Coronary artery (tissue), 2 donors: ENCODE measurements around the gene SYNPR.

Experiments
- DNase-seq: peaks from one replicate; pipeline ENCODE4 v3.0.0-alpha.2; 2017; ENCODE audit warnings: low spot score
- H3K27ac ChIP-seq, 2 donors: fragments of 200-600 bp; sonication (generic); one replicate each; pipeline ENCODE4 v1.5.1; 2016 to 2019
- H3K4me3 ChIP-seq: fragments of 200-600 bp; sonication (generic); 2 replicates; pipeline ENCODE4 v1.5.1; 2016; ENCODE audit warnings: mild to moderate bottlenecking, moderate library complexity
- TF ChIP-seq, protein P1 (sequence below): fragments of 200-600 bp; sonication (generic); IDR thresholded peaks from one replicate; pipeline ENCODE4 v1.5.1; 2019; ENCODE audit warnings: antibody characterized with exemption

SYNPR gene

DNA sequence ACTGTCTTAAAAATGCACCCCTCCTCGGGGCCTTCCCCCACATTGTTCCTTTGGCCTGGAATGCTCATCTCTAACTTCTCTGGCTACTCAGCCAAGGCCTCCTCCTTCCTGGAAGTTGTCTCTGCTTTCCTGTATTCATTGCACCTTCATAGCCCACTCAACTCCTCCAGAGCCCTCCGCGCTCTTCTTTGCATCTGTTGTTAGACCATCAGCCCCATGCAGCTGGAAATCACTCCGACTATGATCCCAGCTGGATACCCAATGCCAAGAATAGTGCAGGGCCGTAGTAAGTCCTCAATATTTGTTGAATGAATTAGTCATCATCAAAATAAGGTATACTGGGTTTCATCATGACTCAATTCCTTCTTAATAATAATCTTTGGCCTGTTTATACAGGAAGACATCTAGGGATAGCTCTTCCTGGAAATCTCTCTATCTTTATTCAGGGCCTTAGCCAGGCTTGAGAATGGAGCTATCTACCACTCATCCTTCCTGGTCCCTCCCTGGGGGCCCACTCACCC, 112.7 kb downstream of the SYNPR start:
- no peak overlapping the region for H3K4me3 ChIP-seq
- DNase-seq, result no peak
- H3K27ac ChIP-seq, result no peak overlapping the region
- TF ChIP-seq, protein P1, sequence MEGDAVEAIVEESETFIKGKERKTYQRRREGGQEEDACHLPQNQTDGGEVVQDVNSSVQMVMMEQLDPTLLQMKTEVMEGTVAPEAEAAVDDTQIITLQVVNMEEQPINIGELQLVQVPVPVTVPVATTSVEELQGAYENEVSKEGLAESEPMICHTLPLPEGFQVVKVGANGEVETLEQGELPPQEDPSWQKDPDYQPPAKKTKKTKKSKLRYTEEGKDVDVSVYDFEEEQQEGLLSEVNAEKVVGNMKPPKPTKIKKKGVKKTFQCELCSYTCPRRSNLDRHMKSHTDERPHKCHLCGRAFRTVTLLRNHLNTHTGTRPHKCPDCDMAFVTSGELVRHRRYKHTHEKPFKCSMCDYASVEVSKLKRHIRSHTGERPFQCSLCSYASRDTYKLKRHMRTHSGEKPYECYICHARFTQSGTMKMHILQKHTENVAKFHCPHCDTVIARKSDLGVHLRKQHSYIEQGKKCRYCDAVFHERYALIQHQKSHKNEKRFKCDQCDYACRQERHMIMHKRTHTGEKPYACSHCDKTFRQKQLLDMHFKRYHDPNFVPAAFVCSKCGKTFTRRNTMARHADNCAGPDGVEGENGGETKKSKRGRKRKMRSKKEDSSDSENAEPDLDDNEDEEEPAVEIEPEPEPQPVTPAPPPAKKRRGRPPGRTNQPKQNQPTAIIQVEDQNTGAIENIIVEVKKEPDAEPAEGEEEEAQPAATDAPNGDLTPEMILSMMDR, result no peak

DNA sequence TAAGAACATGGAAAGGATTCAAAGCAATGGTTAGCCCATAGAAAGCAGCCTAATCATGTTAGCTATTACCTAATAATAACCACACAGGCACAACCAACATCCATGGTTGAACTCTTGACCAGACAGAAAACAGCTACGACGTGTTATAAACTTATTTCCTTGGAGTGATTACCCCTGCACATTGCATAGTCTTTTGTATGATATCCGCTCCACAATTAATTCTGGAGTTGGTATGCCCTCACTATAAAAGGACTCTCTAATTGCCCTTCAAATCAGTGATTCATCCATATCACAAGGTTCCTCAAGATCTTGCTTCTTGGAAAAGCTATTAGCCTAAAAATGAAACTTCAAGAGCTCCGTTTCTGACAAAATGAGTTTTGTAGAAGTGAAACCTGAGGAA, 117.9 kb downstream of the SYNPR start:
- DNase-seq, result no peak
- Histone ChIP-seq H3K4me3 (no peak overlapping the region), H3K27ac (no peak overlapping the region)
- TF ChIP-seq, protein P1, result no peak

GRCh38 chr3:63400246-63400860, 122.2 kb downstream of the SYNPR start:
- Histone ChIP-seq H3K27ac (no peak overlapping the region), H3K4me3 (no peak overlapping the region)
- TF ChIP-seq, protein P1, result no peak
- no peak for DNase-seq

DNA sequence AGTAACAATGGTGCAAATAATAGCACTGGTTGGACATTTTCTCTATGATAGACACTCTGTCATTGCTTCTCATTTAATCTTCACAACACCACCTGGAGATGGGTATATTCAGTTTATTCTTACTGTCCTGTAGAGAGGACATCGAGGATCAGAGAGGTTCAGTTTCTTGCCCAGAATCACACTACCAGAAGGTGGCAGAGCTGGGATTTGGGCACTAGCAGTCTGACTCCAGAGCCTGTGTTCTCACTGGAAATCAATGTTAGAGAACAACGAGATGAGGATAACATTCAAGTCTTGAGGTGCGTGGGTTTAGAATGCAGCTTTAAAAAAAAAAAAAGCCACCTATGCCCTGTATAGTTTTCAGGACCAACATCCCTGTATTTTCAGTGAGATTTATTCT, 127.8 kb downstream of the SYNPR start:
- no peak for DNase-seq
- H3K4me3 ChIP-seq, result no peak overlapping the region
- TF ChIP-seq, protein P1, result no peak
- H3K27ac ChIP-seq, result no peak overlapping the region

DNA sequence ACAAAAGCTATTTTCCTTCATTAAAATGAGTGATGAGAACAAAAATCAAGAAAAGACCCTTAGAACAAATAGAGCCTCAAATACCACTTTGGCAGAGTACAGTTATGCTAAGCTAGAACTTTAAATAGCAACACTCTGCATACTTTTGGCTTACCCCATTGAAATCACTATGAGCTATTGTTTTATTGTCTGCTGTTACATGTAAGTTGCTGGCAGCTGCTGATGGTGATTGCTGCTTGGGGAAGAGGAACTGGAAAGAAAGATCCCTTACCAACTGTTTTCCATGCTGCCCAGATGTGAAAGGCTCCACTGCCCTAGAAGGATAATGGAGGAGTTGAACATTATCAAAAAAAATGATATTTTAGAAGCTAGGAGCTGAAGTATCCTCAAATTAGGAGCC, 135.4 kb downstream of the SYNPR start:
- no peak overlapping the region for H3K4me3 ChIP-seq
- H3K27ac ChIP-seq, result no peak overlapping the region
- no peak for DNase-seq
- TF ChIP-seq, protein P1, result no peak

- no peak for DNase-seq
- Histone ChIP-seq H3K4me3 (no peak overlapping the region), H3K27ac (no peak overlapping the region)
- TF ChIP-seq, protein P1, result no peak
These were observed 136.5 kb downstream of the SYNPR start for GRCh38 chr3:63414607-63415006.

DNA sequence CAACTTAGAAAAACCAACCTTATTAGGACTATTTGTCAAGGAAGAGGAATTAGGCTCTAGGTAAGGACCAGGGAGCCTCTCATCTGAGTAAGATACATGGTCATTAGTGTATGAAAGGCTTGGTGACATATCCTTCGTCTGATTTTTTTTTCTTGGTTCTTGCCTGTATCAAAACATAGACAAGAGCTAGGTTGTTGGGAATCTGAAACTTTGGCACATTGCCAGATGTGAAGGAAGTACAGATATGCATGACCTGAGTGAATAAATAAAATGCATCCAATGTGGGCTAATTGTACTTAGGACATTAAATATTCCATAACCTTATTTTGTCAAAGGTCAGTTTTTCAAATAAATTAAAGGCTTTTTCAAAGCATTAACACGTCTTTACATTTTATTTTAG, 151.8 kb downstream of the SYNPR start:
- H3K4me3 ChIP-seq, result no peak overlapping the region
- DNase-seq, result no peak
- H3K27ac ChIP-seq, result no peak overlapping the region
- TF ChIP-seq, protein P1, result no peak
